GM21447 (cell line): ENCODE results near the gene COL9A3.

Source experiments
- ATAC-seq: cut with Tn5 transposase; IDR thresholded peaks from one replicate; pipeline ENCODE4 v1.9.1; 2021; ENCODE audit not compliant: unreplicated experiment

COL9A3 gene

GRCh38 chr20:62822239-62822787, 5.5 kb downstream of the COL9A3 start:
- no peak for ATAC-seq

- peak; percentile 48 for ATAC-seq
Observed at GRCh38 chr20:62822788-62823651, 6.2 kb downstream of the COL9A3 start.

GRCh38 chr20:62823688-62824475, 7.0 kb downstream of the COL9A3 start:
- ATAC-seq, result no peak

- ATAC-seq, result no peak
Observed at GRCh38 chr20:62824476-62825332, 7.9 kb downstream of the COL9A3 start.

GRCh38 chr20:62825333-62825985, 8.6 kb downstream of the COL9A3 start:
- ATAC-seq, result no peak

- no peak for ATAC-seq
Observed at GRCh38 chr20:62825986-62826645, 9.3 kb downstream of the COL9A3 start.

GRCh38 chr20:62826646-62827310, 9.9 kb downstream of the COL9A3 start:
- ATAC-seq, result no peak

GRCh38 chr20:62827311-62828038, 10.6 kb downstream of the COL9A3 start:
- ATAC-seq, result no peak

GRCh38 chr20:62828051-62828450, 11.2 kb downstream of the COL9A3 start:
- ATAC-seq, result no peak

GRCh38 chr20:62828511-62829230, 11.8 kb downstream of the COL9A3 start:
- no peak for ATAC-seq

- ATAC-seq, result no peak
Observed at GRCh38 chr20:62829231-62830230, 12.7 kb downstream of the COL9A3 start.

- ATAC-seq, result no peak
Observed at GRCh38 chr20:62830251-62830650, 13.4 kb downstream of the COL9A3 start.

GRCh38 chr20:62830821-62831220, 14.0 kb downstream of the COL9A3 start:
- ATAC-seq, result no peak

GRCh38 chr20:62831361-62831788, 14.5 kb downstream of the COL9A3 start:
- ATAC-seq, result no peak

GRCh38 chr20:62831854-62832211, 15.0 kb downstream of the COL9A3 start:
- no peak for ATAC-seq

- ATAC-seq, result peak; percentile 61
Observed at GRCh38 chr20:62832212-62832922, 15.5 kb downstream of the COL9A3 start.
